UCSD-AML1 (cell line): ENCODE data around the gene ATOH1.

Source experiments
- DNase-seq: peaks from one replicate; lab custom pipeline; 2025; ENCODE audit not compliant: unreplicated experiment; lab: John Stamatoyannopoulos, UW

The ATOH1 gene

DNA sequence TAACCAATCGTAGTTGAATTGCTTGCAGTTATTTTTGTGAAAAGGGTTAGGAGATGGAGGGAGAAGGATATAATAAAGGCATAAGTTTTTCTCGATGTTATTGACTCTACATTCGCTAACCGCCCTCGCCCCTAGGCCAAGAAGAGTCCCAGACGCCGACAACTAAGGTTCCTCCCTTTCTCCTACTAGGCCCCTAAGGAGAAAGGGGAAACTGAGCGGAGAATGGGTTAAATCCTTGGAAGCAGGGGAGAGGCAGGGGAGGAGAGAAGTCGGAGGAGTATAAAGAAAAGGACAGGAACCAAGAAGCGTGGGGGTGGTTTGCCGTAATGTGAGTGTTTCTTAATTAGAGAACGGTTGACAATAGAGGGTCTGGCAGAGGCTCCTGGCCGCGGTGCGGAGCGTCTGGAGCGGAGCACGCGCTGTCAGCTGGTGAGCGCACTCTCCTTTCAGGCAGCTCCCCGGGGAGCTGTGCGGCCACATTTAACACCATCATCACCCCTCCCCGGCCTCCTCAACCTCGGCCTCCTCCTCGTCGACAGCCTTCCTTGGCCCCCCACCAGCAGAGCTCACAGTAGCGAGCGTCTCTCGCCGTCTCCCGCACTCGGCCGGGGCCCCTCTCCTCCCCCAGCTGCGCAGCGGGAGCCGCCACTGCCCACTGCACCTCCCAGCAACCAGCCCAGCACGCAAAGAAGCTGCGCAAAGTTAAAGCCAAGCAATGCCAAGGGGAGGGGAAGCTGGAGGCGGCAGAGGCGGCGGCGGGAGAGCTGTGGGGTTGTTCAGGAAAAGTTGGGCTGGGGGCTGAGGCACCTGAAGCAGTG lies 5.9 kb downstream of the ATOH1 start:
- DNase-seq: no peak

DNA sequence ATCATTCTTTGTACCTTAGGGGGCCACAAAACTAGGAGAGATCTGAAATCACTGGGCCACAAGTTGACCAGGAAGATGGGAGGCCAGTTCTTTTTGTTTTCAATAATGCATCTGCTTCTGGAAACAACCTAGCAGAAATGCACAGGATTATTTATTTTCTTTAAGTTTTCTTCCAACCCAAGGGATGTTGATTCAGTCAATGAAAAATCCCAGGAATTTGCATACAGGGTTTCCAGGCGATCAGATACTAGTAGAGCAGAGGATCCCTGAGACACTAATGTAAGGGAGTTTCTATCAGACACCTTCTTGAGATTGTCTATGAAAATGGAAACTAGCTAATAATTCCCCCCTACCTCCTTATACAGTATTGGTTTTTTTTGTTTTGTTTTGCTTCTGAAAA lies 7.4 kb downstream of the ATOH1 start:
- no peak for DNase-seq

GRCh38 chr4:93839704-93840103 lies 11.2 kb downstream of the ATOH1 start:
- DNase-seq: no peak

- no peak for DNase-seq
Measured at GRCh38 chr4:93841803-93842345, 13.3 kb downstream of the ATOH1 start.

DNA sequence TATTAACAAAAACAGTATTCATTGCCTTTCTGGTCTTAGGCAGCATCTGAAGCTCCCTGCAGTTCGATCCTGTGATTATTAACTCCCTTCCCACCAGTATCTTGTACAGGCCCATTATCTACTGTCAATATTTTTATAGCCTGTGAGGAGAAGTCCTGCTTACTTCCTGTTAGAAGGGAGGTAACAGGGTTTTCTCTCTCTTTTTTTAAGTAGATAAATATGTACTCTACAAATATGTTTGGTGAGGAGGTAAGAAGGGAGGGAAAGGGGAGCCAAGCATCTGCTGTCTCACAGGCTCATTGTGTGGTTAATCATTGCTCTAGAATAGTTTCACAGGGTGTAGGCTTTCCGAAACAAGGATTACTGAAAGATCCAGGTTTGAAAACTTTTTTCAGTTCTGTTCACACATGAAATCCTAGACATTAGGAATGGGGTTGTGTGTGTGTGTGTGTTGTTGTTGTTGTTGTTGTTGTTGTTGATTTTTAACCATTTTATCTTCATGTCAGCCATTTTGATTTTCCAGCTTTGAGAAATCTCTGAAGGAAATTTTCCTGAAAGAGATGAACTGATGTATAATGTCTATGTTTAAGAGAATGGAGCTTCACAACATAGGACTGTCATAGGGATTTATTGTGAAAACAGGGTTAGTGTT lies 14.2 kb downstream of the ATOH1 start:
- DNase-seq: no peak

- DNase-seq: no peak
Measured at GRCh38 chr4:93843772-93844171, 15.2 kb downstream of the ATOH1 start.

- no peak for DNase-seq
Measured at GRCh38 chr4:93852680-93853079, 24.1 kb downstream of the ATOH1 start.

GRCh38 chr4:93855926-93856325 lies 27.4 kb downstream of the ATOH1 start:
- no peak for DNase-seq

GRCh38 chr4:93865650-93866049 lies 37.1 kb downstream of the ATOH1 start:
- DNase-seq: no peak

DNA sequence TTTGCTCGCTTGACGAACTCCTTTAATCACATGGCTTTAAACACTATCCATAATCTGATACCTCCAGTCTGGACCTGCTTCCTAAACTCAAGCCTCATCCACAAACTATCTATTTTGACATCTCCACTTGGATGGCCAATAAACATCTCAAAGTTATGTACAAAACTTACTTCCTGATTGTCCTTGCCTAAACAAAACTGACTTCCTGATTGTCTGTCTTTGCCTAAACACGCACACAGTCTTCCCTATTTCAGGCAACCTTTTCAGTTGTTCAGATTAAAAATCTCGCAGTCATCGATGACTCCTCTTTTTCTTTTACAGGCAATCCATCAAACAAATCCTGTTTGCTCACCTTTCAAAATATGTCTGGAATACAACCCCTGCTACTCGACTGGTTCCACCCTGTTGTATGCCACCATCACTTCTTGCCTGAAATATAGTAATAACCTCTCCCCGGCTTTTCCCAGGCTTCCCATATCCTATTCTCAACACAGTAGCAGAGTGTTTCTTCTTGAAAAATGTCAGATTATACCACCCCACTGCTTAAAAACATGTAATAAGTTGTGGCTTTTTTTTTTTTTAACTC lies 39.0 kb downstream of the ATOH1 start:
- DNase-seq: no peak

GRCh38 chr4:93870876-93871458 lies 42.4 kb downstream of the ATOH1 start:
- DNase-seq: no peak

DNA sequence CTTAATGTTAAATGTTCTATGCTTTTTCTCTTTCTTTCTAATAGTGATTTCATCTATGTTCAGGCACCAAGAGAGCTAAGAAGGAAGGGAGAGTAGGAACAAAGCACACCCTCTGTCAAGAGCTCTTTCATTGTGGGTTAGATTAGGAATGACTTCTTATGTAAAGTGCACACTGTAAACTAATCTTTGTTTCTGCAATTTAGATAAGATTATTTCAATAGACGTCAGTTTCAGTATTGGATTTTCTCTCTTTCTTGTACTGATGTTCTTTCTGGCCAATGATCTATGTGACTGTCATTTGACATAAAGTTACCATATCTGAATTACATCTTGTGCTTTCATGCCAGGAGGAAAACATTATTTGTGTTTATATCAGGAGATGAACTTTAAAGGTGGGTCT lies 48.2 kb downstream of the ATOH1 start:
- DNase-seq: no peak

DNA sequence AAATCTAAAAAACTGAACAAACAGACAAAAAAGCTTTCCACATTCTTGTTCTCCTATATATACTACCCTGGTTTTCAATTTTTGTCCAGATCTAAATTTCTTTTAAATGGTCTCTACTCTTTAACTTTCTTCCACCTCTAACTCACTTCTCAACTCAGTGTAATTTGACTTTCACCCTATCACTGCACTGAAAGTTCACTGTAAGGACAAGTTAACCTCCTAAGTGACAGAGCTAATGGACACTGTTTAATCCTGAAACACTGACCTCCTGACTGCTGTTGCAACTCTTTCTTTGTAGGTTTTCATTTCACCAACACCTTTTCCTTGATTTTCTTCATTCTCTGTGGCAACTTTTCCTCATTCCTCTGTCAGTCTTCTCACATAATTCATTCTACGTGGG lies 50.0 kb downstream of the ATOH1 start:
- DNase-seq: no peak

DNA sequence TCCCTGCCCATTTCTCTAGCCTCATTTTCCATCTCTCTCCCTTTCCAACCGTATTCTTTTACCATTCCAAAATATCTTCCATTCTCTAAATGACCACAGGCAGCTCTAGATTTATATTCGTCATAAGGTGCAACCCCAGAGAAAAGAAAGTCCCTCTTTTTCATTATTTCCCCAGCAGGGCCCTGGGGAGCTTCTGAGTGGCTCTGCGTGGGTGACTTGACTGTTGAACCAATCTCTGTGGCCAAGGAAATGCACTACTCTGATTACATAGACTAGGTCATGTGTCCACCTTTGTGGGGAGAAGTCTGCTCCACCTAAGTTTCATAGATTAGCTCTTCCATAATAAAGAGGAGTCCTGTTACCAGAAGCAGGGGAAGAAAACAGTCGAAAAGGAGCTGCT lies 51.4 kb downstream of the ATOH1 start:
- DNase-seq: no peak
